H1 (cell line): ENCODE results near the gene CLEC2B. TPM values are rescaled to one million over a fixed set of nuclear protein-coding genes. Genes with fewer than 3 reads are reported as not detected.

Experiments
- CTCF ChIA-PET: fragments of 300-600 bp; sonication (Branson Sonifier 250); formaldehyde crosslinking; loops from one replicate; lab custom pipeline; 2021; ENCODE audit not compliant: partially characterized antibody; lab: Charles Lee
- POLR2A ChIA-PET: fragments of 300-600 bp; sonication (Branson Sonifier 250); formaldehyde crosslinking; loops from one replicate; lab custom pipeline; 2021; ENCODE audit warnings: inconsistent platforms; ENCODE audit not compliant: partially characterized antibody; lab: Charles Lee
- DNase-seq, 2 experiments: peaks; one replicate each; pipeline versions ENCODE4 v3.0.0 to v3.0.0-alpha.2; 2010 to 2022; ENCODE audit warnings: low spot score in 2 of 2, low read depth in 1 of 2, mixed read lengths in 1 of 2
- FAIRE-seq: peaks from 2 replicates; lab custom pipeline; 2011; peaks lifted over from hg19 to GRCh38; lab: Jason Lieb, UNC
- H2AFZ ChIP-seq: 2 replicates; pipeline ENCODE4 v1.8.1; 2012; ENCODE audit warnings: low read length, inconsistent platforms
- H2AK5ac ChIP-seq: 2 replicates; pipeline ENCODE4 v1.6.1; 2013; ENCODE audit warnings: low read depth, low read length
- H2BK120ac ChIP-seq: replicated peaks from 2 replicates; pipeline ENCODE3; 2013; ENCODE audit warnings: low read depth, low read length, inconsistent platforms
- H2BK12ac ChIP-seq: 2 replicates; pipeline ENCODE4 v1.6.1; 2013; ENCODE audit warnings: low read depth, low read length
- H2BK15ac ChIP-seq: 2 replicates; pipeline ENCODE4 v1.6.1; 2013; ENCODE audit warnings: low read length
- H2BK20ac ChIP-seq: 2 replicates; pipeline ENCODE4 v1.6.1; 2013; ENCODE audit warnings: low read length
- H2BK5ac ChIP-seq: 2 replicates; pipeline ENCODE4 v1.6.1; 2013; ENCODE audit warnings: low read depth, low read length
- H3K14ac ChIP-seq: 2 replicates; pipeline ENCODE4 v1.6.1; 2013; ENCODE audit warnings: inconsistent platforms; ENCODE audit not compliant: insufficient read length
- H3K18ac ChIP-seq: 2 replicates; pipeline ENCODE4 v1.6.1; 2013; ENCODE audit warnings: low read length; ENCODE audit errors: extremely low read depth
- H3K23ac ChIP-seq: 2 replicates; pipeline ENCODE4 v1.6.1; 2013; ENCODE audit warnings: inconsistent platforms; ENCODE audit not compliant: insufficient read length
- H3K23me2 ChIP-seq: 2 replicates; pipeline ENCODE4 v1.6.1; 2013; ENCODE audit warnings: low read depth, low read length
- H3K27ac ChIP-seq: 2 replicates; pipeline ENCODE4 v1.6.1; 2011; ENCODE audit warnings: low read depth, low read length, inconsistent platforms
- H3K27me3 ChIP-seq, 4 experiments: replicated peaks in 1 of 4; 1 replicate in 1 of 4; 2 replicates in 3 of 4; pipeline versions ENCODE4 v1.6.1 to v1.8.1; 2011 to 2013; ENCODE audit warnings: low read length in 3 of 4, mild to moderate bottlenecking in 3 of 4, inconsistent platforms in 2 of 4, mixed read lengths in 2 of 4, moderate library complexity in 1 of 4; ENCODE audit not compliant: control insufficient read depth in 3 of 4, insufficient read depth in 3 of 4; ENCODE audit errors: extremely low read depth in 1 of 4
- H3K36me3 ChIP-seq, 4 experiments: 2 replicates each; pipeline versions ENCODE4 v1.6.1 to v1.8.1; 2011 to 2013; ENCODE audit warnings: mild to moderate bottlenecking in 4 of 4, low read length in 3 of 4, moderate library complexity in 2 of 4, control low read depth in 1 of 4, inconsistent platforms in 1 of 4; ENCODE audit not compliant: insufficient read depth in 4 of 4, control insufficient read depth in 2 of 4
- H3K4ac ChIP-seq: replicated peaks from 2 replicates; pipeline ENCODE3; 2013; ENCODE audit warnings: low read length, low read depth, mixed read lengths, inconsistent platforms; ENCODE audit not compliant: insufficient read length
- H3K4me1 ChIP-seq, 4 experiments: replicated peaks in 1 of 4; 1 replicate in 1 of 4; 2 replicates in 3 of 4; pipeline versions ENCODE4 v1.6.1 to v1.8.1; 2011 to 2013; ENCODE audit warnings: low read length in 3 of 4, inconsistent platforms in 2 of 4, mixed read lengths in 1 of 4; ENCODE audit not compliant: insufficient read depth in 4 of 4, control insufficient read depth in 3 of 4
- H3K4me2 ChIP-seq, 2 experiments: 2 replicates each; pipeline versions ENCODE4 v1.6.1 to v1.8.1; 2011 to 2013; ENCODE audit warnings: low read depth in 2 of 2, low read length in 2 of 2, control low read depth in 1 of 2, inconsistent platforms in 1 of 2, mild to moderate bottlenecking in 1 of 2; ENCODE audit not compliant: insufficient read depth in 1 of 2
- H3K4me3 ChIP-seq, 4 experiments: fragments of 200-600, 300-600 bp in 1 of 4; sonication (generic), shearing (Covaris generic), sonication (Bioruptor Twin) in 1 of 4; 2 replicates each; pipeline versions ENCODE4 v1.5.1 to v1.8.1; 2011 to 2016; ENCODE audit warnings: low read length in 4 of 4, low read depth in 3 of 4, control low read depth in 2 of 4, inconsistent platforms in 2 of 4, mild to moderate bottlenecking in 2 of 4, mixed read lengths in 1 of 4, moderate library complexity in 1 of 4; ENCODE audit not compliant: insufficient read depth in 2 of 4; ENCODE audit errors: extremely low read depth in 1 of 4
- H3K56ac ChIP-seq: replicated peaks from 2 replicates; pipeline ENCODE3; 2013; ENCODE audit warnings: low read depth, mild to moderate bottlenecking, mixed read lengths, low read length, inconsistent platforms; ENCODE audit not compliant: insufficient read length
- H3K79me1 ChIP-seq: 2 replicates; pipeline ENCODE4 v1.6.1; 2013; ENCODE audit warnings: low read depth, low read length, control low read depth
- H3K79me2 ChIP-seq, 2 experiments: 2 replicates each; pipeline versions ENCODE4 v1.6.1 to v1.8.1; 2012 to 2013; ENCODE audit warnings: low read length in 2 of 2, mild to moderate bottlenecking in 2 of 2, inconsistent platforms in 1 of 2; ENCODE audit not compliant: insufficient read depth in 2 of 2, control insufficient read depth in 1 of 2
- H3K9ac ChIP-seq, 4 experiments: replicated peaks in 1 of 4; 1 replicate in 1 of 4; 2 replicates in 3 of 4; pipeline versions ENCODE4 v1.6.1 to v1.8.1; 2011 to 2013; ENCODE audit warnings: low read depth in 3 of 4, low read length in 3 of 4, control low read depth in 2 of 4, mild to moderate bottlenecking in 2 of 4, moderate library complexity in 2 of 4, inconsistent platforms in 1 of 4; ENCODE audit errors: extremely low read depth in 1 of 4
- H3K9me3 ChIP-seq, 2 experiments: 2 replicates each; pipeline versions ENCODE4 v1.6.1 to v1.8.1; 2012 to 2013; ENCODE audit warnings: mild to moderate bottlenecking in 2 of 2, moderate library complexity in 2 of 2, control low read depth in 1 of 2, inconsistent platforms in 1 of 2, low read depth in 1 of 2, low read length in 1 of 2, mixed read lengths in 1 of 2; ENCODE audit not compliant: insufficient read depth in 2 of 2
- H4K20me1 ChIP-seq, 2 experiments: replicated peaks in 1 of 2; 2 replicates each; pipeline versions ENCODE3 to v1.8.1; 2011 to 2013; ENCODE audit warnings: inconsistent platforms in 2 of 2, low read length in 2 of 2, mild to moderate bottlenecking in 1 of 2; ENCODE audit not compliant: insufficient read depth in 2 of 2, control insufficient read depth in 1 of 2
- H4K5ac ChIP-seq: 2 replicates; pipeline ENCODE4 v1.6.1; 2013; ENCODE audit warnings: low read length, low read depth, mixed read lengths, inconsistent platforms; ENCODE audit not compliant: insufficient read length
- H4K8ac ChIP-seq: 2 replicates; pipeline ENCODE4 v1.8.0; 2013; ENCODE audit warnings: mild to moderate bottlenecking, moderate library complexity, low read length, inconsistent platforms; ENCODE audit not compliant: insufficient read depth; ENCODE audit errors: extremely low read depth
- H4K91ac ChIP-seq: replicated peaks from 2 replicates; pipeline ENCODE3; 2013; ENCODE audit warnings: low read length, mixed read lengths, inconsistent platforms; ENCODE audit not compliant: insufficient read length
- ATF2 ChIP-seq: IDR thresholded peaks from 2 replicates; pipeline ENCODE4 v1.6.1; 2012; ENCODE audit warnings: low read length, inconsistent platforms
- ATF3 ChIP-seq: IDR thresholded peaks from 2 replicates; pipeline ENCODE4 v1.6.1; 2011; ENCODE audit warnings: low read depth, mild to moderate bottlenecking, low read length; ENCODE audit not compliant: insufficient read depth
- BCL11A ChIP-seq, 2 experiments: IDR thresholded peaks; one replicate each; pipeline ENCODE4 v1.6.1; 2011; ENCODE audit warnings: low read depth in 2 of 2, low read length in 2 of 2, mild to moderate bottlenecking in 2 of 2
- GTF2F1 ChIP-seq: IDR thresholded peaks from 2 replicates; pipeline ENCODE4 v1.6.1; 2012; ENCODE audit warnings: low read depth, low read length, improper control_type of control experiment, borderline replicate concordance
- HDAC6 ChIP-seq: IDR thresholded peaks from one replicate; pipeline ENCODE4 v1.7.1; 2012; ENCODE audit warnings: low read depth, mild to moderate bottlenecking, inconsistent platforms, low read length, moderate library complexity
- JUN ChIP-seq: IDR thresholded peaks from 2 replicates; pipeline ENCODE4 v1.6.1; 2011; ENCODE audit warnings: low read depth, mild to moderate bottlenecking, improper control_type of control experiment, low read length
- POLR2AphosphoS5 ChIP-seq: IDR thresholded peaks from 2 replicates; pipeline ENCODE4 v1.6.1; 2011; ENCODE audit warnings: low read depth, low read length
- SP2 ChIP-seq: IDR thresholded peaks from 2 replicates; pipeline ENCODE4 v1.6.1; 2012; ENCODE audit warnings: mild to moderate bottlenecking, low read length, inconsistent platforms
- SRF ChIP-seq: IDR thresholded peaks from 2 replicates; pipeline ENCODE4 v1.6.1; 2011; ENCODE audit warnings: mild to moderate bottlenecking, low read depth, low read length, moderate library complexity
- TAF1 ChIP-seq: IDR thresholded peaks from 2 replicates; pipeline ENCODE4 v1.6.1; 2011; ENCODE audit warnings: mild to moderate bottlenecking, low read depth, low read length
- TAF7 ChIP-seq: optimal IDR thresholded peaks from 2 replicates; pipeline ENCODE3; 2011; ENCODE audit warnings: low read depth, mild to moderate bottlenecking, inconsistent platforms, low read length, moderate library complexity, borderline replicate concordance
- YY1 ChIP-seq: IDR thresholded peaks from 2 replicates; pipeline ENCODE4 v1.6.1; 2011; ENCODE audit warnings: low read depth, mild to moderate bottlenecking, low read length
- WGBS, 2 experiments: shearing (Covaris generic) in 1 of 2; methylation state at CpG; one replicate each; pipeline versions ENCODE4 v1.1.6 to v1.1.7; 2013 to 2015; ENCODE audit warnings: low lambda C conversion rate in 2 of 2, mixed read lengths in 2 of 2, inconsistent platforms in 1 of 2, low coverage in 1 of 2, missing lambda C conversion rate in 1 of 2; ENCODE audit not compliant: insufficient replicate concordance in 2 of 2, insufficient coverage in 1 of 2, insufficient read length in 1 of 2; ENCODE audit errors: extremely low coverage in 1 of 2, missing lambda C conversion rate in 1 of 2; 5-methylcytosine and 5-hydroxymethylcytosine counted together
- polyA plus RNA-seq, 7 experiments: library from polyadenylated mRNA; depleted of rRNA in 3 of 7; stranded (reverse) in 5 of 7; unstranded in 2 of 7; fragments of >200 nt in 5 of 7; fragments of 200-250 nt in 2 of 7; gene quantifications; 1 replicate in 5 of 7; 2 replicates in 1 of 7; 4 replicates in 1 of 7; pipeline versions ENCODE4 v1.2.1 to v1.2.3, GENCODE V29; 2011 to 2013; ENCODE audit warnings: missing spikeins in 2 of 7, mixed read lengths in 2 of 7
- total RNA-seq: library from RNA; stranded (reverse); fragmentation: NEBNext Ultra II Directional; extraction: Animal tissue kit (Norgen Biotek cat#: 25700); gene quantifications from 2 replicates; pipeline ENCODE4 v1.2.1, GENCODE V29; 2021

The CLEC2B gene
- total and polyA plus RNA-seq, 2 of the 8 experiments (the other 6 are each of a cell fraction or from before 2014, with no cell fraction given) = not detected

- Histone ChIP-seq H4K91ac (no peak overlapping the region), H3K23ac (no peak overlapping the region), H4K20me1 (no peaks in the 10 kb centered on the region), H3K9me3 (no peaks in the 10 kb centered on the region), H3K4me1 (peaks cover 0 to 6% (median 2%) of the 10 kb centered on the region in 4 experiments; a peak in 2 of 7 replicates), H3K18ac (no peak overlapping the region), H2AK5ac (no peak overlapping the region), H3K4ac (no peak overlapping the region), H3K27ac (no peak overlapping the region), H3K79me1 (no peaks in the 10 kb centered on the region), H3K14ac (no peak overlapping the region), H3K4me3 (no peak overlapping the region), H3K79me2 (no peaks in the 10 kb centered on the region), H2BK5ac (no peak overlapping the region), H2BK20ac (no peak overlapping the region), H2BK12ac (no peak overlapping the region), H3K23me2 (no peaks in the 10 kb centered on the region), H4K5ac (no peak overlapping the region), H3K9ac (no peak overlapping the region), H2AFZ (no peak overlapping the region), H3K36me3 (no peaks in the 10 kb centered on the region), H3K27me3 (no peaks in the 10 kb centered on the region), H3K56ac (no peak overlapping the region), H4K8ac (no peak overlapping the region), H2BK120ac (no peak overlapping the region), H2BK15ac (no peak overlapping the region), H3K4me2 (no peak overlapping the region)
- CTCF ChIA-PET = interaction anchor here (1.0 to 1.8 kb wide), 8 partner anchors 8 to 138 kb away, joined by 3 to 8 read pairs (median 6); partner anchors contain the start of genes CLEC12B and KLRF2
- FAIRE-seq (no peak), DNase-seq (no peak)
- 93% methylated on average over 3 of the region's 3 CpGs; no CpG with 5 or more reads in 1 of the 2 experiments for WGBS, 2 experiments
- POLR2A ChIA-PET = interaction anchor here (1.0 to 1.2 kb wide), 3 partner anchors 10 to 37 kb away, joined by 3 to 5 read pairs (median 4); no protein-coding TSS in a partner anchor
- TF ChIP-seq YY1 (no peak), SP2 (no peak), TAF7 (no peak), ATF2 (no peak), ATF3 (no peak), GTF2F1 (no peak), JUN (no peak), HDAC6 (no peak), BCL11A (IDR thresholded peaks at IDR 0.05; ENCODE audit: low read depth in 2 of 2, low read length in 2 of 2) (no peak), TAF1 (no peak), POLR2AphosphoS5 (no peak), SRF (no peak)
Observed at GRCh38 chr12:9872162-9872561, 3.0 kb upstream of the CLEC2B start.
